OCI-LY7 (cell line): Measurements from ENCODE around the gene TPX2. TPM values are rescaled to one million over a fixed set of nuclear protein-coding genes. Genes with fewer than 3 reads are reported as not detected.
A peak's percentile ranks its signal among the peaks of the same experiment; 100 is the strongest.

Experiments
- BruUV-seq: library from RNA; stranded (reverse); fragments of 400-500 nt; replicated peaks from 2 replicates; lab custom pipeline; 2021; lab: Mats Ljungman, UMichigan
- CTCF ChIA-PET: fragments of 300-600 bp; sonication (Branson Sonifier 250); formaldehyde crosslinking; loops from one replicate; lab custom pipeline; 2022; ENCODE audit warnings: antibody characterized with exemption; ENCODE audit not compliant: unreplicated experiment; lab: Charles Lee
- POLR2A ChIA-PET: fragments of 300-600 bp; sonication (Branson Sonifier 250); formaldehyde crosslinking; loops from one replicate; lab custom pipeline; 2022; ENCODE audit warnings: antibody characterized with exemption; lab: Charles Lee
- DNase-seq: peaks from one replicate; pipeline ENCODE4 v3.0.0-alpha.2; 2015; ENCODE audit warnings: low spot score
- H2AFZ ChIP-seq: fragments of 200-600 bp; sonication (generic), shearing (Covaris generic); 2 replicates; pipeline ENCODE4 v1.6.1; 2014; ENCODE audit warnings: mild to moderate bottlenecking, antibody characterized with exemption, low read length, moderate library complexity
- H3K27ac ChIP-seq: fragments of 200-600 bp; sonication (generic); 2 replicates; pipeline ENCODE4 v1.5.1; 2014; ENCODE audit warnings: mixed run types, low read depth, mild to moderate bottlenecking, moderate library complexity, low read length, inconsistent platforms; ENCODE audit not compliant: poor library complexity, severe bottlenecking
- H3K36me3 ChIP-seq: fragments of 200-600 bp; sonication (generic); 2 replicates; pipeline ENCODE4 v1.6.1; 2014; ENCODE audit warnings: mild to moderate bottlenecking, antibody characterized with exemption, low read length, moderate library complexity, mixed read lengths; ENCODE audit not compliant: insufficient read depth
- H3K4me1 ChIP-seq: fragments of 200-600 bp; sonication (generic); 2 replicates; pipeline ENCODE4 v1.5.1; 2014; ENCODE audit warnings: mild to moderate bottlenecking, low read length; ENCODE audit not compliant: insufficient read depth, poor library complexity, severe bottlenecking
- H3K4me2 ChIP-seq: fragments of 200-600 bp; sonication (generic); 2 replicates; pipeline ENCODE4 v1.6.1; 2014; ENCODE audit warnings: mild to moderate bottlenecking, low read length
- H3K4me3 ChIP-seq: fragments of 200-600 bp; sonication (generic); 2 replicates; pipeline ENCODE4 v1.5.1; 2014; ENCODE audit warnings: mild to moderate bottlenecking, low read depth, low read length; ENCODE audit not compliant: poor library complexity, severe bottlenecking
- H3K79me2 ChIP-seq: fragments of 200-600 bp; sonication (generic); 2 replicates; pipeline ENCODE4 v1.6.1; 2016; ENCODE audit warnings: low read depth, mild to moderate bottlenecking, low read length, moderate library complexity, mixed read lengths; ENCODE audit not compliant: insufficient read depth
- H3K9me2 ChIP-seq: fragments of 200-600 bp; sonication (generic); 2 replicates; pipeline ENCODE4 v1.6.1; 2016; ENCODE audit warnings: mild to moderate bottlenecking, low read length, mixed read lengths; ENCODE audit not compliant: insufficient read depth
- H3K9me3 ChIP-seq: fragments of 200-600 bp; sonication (generic); 2 replicates; pipeline ENCODE4 v1.6.1; 2014; ENCODE audit warnings: mild to moderate bottlenecking, mixed run types, low read length, mixed read lengths
- H4K20me1 ChIP-seq: fragments of 200-600 bp; sonication (generic); 2 replicates; pipeline ENCODE4 v1.6.1; 2014; ENCODE audit warnings: mild to moderate bottlenecking, antibody characterized with exemption, low read length, moderate library complexity, mixed read lengths; ENCODE audit not compliant: insufficient read depth
- EZH2phosphoT487 ChIP-seq: fragments of 200-600 bp; sonication (generic); IDR thresholded peaks from 2 replicates; pipeline ENCODE4 v1.6.1; 2018; ENCODE audit warnings: low read depth, borderline replicate concordance, mild to moderate bottlenecking, mixed run types, antibody characterized with exemption, low read length, moderate library complexity, mixed read lengths
- intact Hi-C: fragments of 100-400 bp; cut with micrococcal nuclease; formaldehyde crosslinking; loops from one replicate; pipeline ENCODE4 v1.10.0; 2022; ENCODE audit not compliant: unreplicated experiment
- total RNA-seq, 2 experiments: library from RNA; depleted of rRNA in 1 of 2; stranded (reverse); fragments of >200 nt in 1 of 2; shearing (Covaris generic) in 1 of 2; gene quantifications; 2 replicates each; pipeline ENCODE4 v1.2.3, GENCODE V29; 2014 to 2022
- TF ChIP-seq, protein P1 (sequence below): fragments of 200-600 bp; sonication (generic); conservative IDR thresholded peaks from 2 replicates; pipeline ENCODE4 v1.5.1; 2014; ENCODE audit warnings: mild to moderate bottlenecking, antibody characterized with exemption, low read length, moderate library complexity, mixed read lengths

TPX2 gene
- total RNA-seq, 2 experiments from 2014 or later, result 121 to 173 TPM

DNA sequence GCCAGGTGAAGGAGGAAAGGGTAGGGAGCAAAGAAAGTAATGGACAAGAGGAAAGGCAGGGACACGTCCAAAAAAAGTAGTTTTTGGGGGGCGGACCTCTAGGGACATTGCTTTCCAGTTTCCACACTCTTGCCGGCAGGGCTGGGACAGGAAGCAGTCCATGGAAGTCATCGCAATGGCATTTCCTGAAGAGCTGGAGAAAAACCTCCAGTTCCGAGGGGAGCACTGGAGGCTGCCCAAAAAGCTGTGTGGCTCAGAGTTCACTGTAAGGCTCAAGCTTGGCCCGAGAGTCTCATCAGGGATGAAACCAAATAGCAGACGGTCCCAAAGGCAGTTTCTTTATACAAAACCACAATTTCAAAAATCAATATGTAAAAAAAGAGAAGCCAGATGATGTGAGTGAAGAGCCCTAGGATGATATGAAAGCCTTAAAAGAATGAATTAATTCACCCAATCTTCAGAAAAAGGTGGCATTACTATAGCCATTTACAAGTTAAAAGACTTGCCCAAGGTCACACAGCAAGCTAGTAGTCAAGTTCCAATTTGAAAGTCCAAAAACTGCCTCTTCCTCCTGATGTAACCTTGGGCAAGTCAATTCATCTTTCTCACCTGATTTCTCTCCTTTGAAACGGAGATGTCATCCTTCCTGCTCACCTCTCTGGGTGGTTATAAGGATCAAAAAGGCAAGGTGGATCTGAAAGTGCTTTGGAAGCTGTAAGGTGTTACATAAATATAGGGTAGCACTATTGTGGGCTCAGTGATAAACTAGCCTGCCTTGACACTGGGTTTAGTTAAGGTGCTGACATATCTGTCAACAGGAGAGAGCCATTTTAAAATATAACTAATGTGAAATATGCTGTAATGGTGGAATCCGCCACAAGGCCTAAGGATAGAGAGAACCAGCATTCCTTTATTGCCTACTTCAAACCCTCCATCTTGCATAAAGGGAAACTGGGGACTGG is 25.5 kb upstream of the TPX2 start:
- DNase-seq, result no peak
- no peaks in the 10 kb centered on the region for H3K9me3 ChIP-seq
- CTCF ChIA-PET, result no interaction called here
- H3K4me2 ChIP-seq, result peak overlapping the region; percentile 55
- no peak for TF ChIP-seq EZH2phosphoT487
- TF ChIP-seq, protein P1, sequence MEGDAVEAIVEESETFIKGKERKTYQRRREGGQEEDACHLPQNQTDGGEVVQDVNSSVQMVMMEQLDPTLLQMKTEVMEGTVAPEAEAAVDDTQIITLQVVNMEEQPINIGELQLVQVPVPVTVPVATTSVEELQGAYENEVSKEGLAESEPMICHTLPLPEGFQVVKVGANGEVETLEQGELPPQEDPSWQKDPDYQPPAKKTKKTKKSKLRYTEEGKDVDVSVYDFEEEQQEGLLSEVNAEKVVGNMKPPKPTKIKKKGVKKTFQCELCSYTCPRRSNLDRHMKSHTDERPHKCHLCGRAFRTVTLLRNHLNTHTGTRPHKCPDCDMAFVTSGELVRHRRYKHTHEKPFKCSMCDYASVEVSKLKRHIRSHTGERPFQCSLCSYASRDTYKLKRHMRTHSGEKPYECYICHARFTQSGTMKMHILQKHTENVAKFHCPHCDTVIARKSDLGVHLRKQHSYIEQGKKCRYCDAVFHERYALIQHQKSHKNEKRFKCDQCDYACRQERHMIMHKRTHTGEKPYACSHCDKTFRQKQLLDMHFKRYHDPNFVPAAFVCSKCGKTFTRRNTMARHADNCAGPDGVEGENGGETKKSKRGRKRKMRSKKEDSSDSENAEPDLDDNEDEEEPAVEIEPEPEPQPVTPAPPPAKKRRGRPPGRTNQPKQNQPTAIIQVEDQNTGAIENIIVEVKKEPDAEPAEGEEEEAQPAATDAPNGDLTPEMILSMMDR, result no peak
- peaks cover 83% of the 10 kb centered on the region for H3K36me3 ChIP-seq
- H3K9me2 ChIP-seq, result no peaks in the 10 kb centered on the region
- peak overlapping the region; percentile 7 for H3K27ac ChIP-seq
- no peak overlapping the region for H3K4me3 ChIP-seq
- peaks cover 86% of the 10 kb centered on the region for H3K79me2 ChIP-seq
- H3K4me1 ChIP-seq, result peaks cover 95% of the 10 kb centered on the region
- H4K20me1 ChIP-seq, result peaks cover 14% of the 10 kb centered on the region; the same call in 1 of the 2 replicates
- POLR2A ChIA-PET, result interaction anchor here (0.7 to 3.4 kb wide), 3 partner anchors 9 to 29 kb away, joined by 3 to 15 read pairs (median 3); partner anchors contain the start of gene BCL2L1
- intact Hi-C loops, result no loop called here
- no TSS peak for BruUV-seq
- no peak overlapping the region for H2AFZ ChIP-seq

- ChIA-PET CTCF (no interaction called here), POLR2A (interaction anchor here (0.5 to 3.0 kb wide), 5 partner anchors 12 to 636 kb away, joined by 3 to 22 read pairs (median 5); no protein-coding TSS in a partner anchor)
- H3K4me1 ChIP-seq, result peaks cover 90% of the 10 kb centered on the region
- H3K79me2 ChIP-seq, result peaks cover 97% of the 10 kb centered on the region
- H3K36me3 ChIP-seq, result peaks cover 93% of the 10 kb centered on the region
- BruUV-seq, result no TSS peak
- H3K4me2 ChIP-seq, result peak overlapping the region; percentile 70
- intact Hi-C loops, result no loop called here
- H2AFZ ChIP-seq, result no peak overlapping the region
- no peak overlapping the region for H3K27ac ChIP-seq
- no peaks in the 10 kb centered on the region for H3K9me3 ChIP-seq
- TF ChIP-seq EZH2phosphoT487, result no peak
- TF ChIP-seq, protein P1, result no peak
- H3K9me2 ChIP-seq, result no peaks in the 10 kb centered on the region
- H3K4me3 ChIP-seq, result no peak overlapping the region
- peaks cover 25% of the 10 kb centered on the region; the same call in 1 of the 2 replicates for H4K20me1 ChIP-seq
- no peak for DNase-seq
These were observed 23.3 kb upstream of the TPX2 start for GRCh38 chr20:31715766-31716165.
